GM12873 (cell line): Measurements from ENCODE around the gene SLC44A4.

Source experiments
- CTCF ChIP-seq: IDR thresholded peaks from 2 replicates; pipeline ENCODE4 v1.5.1; 2012; ENCODE audit warnings: low read depth, mild to moderate bottlenecking, moderate library complexity, low read length, control low read depth; ENCODE audit not compliant: insufficient read depth; ENCODE audit errors: missing control alignments

Gene SLC44A4

GRCh38 chr6:31878726-31879125, at the start of gene SLC44A4:
Gene SLC44A4 (minus strand): TSS chr6:31878997. CDS start chr6:31878980, 17 bp downstream.
- no peak for TF ChIP-seq CTCF

DNA sequence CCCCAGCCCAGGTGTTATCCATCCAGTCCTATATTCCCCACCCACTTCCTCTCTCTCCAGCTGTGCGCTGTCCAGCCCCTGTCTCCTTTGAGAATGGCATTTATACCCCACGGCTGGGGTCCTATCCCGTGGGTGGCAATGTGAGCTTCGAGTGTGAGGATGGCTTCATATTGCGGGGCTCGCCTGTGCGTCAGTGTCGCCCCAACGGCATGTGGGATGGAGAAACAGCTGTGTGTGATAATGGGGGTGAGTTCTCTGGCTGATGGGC, 49.8 kb upstream of the SLC44A4 start:
- no peak for TF ChIP-seq CTCF

GRCh38 chr6:31927863-31928671, 49.3 kb upstream of the SLC44A4 start:
- no peak for TF ChIP-seq CTCF

GRCh38 chr6:31927242-31927862, 48.6 kb upstream of the SLC44A4 start, which contains the start of gene C2:
Gene C2 (plus strand): TSS chr6:31927717. CDS start chr6:31927753, 36 bp downstream.
- no peak for TF ChIP-seq CTCF

DNA sequence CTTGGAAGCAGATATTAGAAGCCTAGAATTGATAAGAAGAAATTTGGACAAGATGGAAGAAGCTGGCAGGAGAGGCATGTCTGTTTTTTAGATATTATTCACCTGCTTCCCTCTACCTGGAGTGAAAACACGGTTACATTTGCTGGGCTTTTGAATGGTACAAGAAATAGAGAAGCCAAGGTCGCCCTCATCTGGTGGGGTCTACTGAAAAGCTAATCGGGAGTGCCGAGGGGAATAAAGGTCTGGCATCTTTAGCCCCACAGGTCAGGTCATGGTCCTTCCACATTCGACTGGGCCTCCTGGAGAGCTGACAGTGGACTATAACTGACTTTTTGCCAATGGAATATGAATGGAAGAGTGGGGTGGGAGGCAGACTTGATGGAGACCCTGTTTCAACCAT, 44.1 kb upstream of the SLC44A4 start:
- TF ChIP-seq CTCF = peak; percentile 39

DNA sequence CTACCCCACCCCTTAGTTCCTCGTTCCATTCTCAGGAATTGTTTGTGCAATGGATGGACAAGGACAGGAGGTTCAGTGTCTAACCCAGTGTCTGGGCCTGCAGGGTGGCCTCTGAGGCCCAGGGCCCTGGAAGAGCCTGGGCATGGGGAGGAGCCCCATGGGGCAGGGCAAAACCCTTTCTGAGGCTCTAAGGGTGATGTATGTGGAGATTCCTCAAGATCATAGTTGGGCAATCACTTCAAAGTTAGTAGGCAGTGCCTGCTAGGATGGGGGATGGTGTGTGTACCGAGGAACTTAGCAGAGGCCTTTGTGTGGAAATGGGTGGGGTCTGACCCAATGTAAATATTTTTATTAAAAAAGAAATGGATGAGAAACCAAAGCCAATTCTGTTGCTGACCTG, 42.0 kb upstream of the SLC44A4 start:
- TF ChIP-seq CTCF = no peak

- no peak for TF ChIP-seq CTCF
Measured at GRCh38 chr6:31919624-31920303, 41.0 kb upstream of the SLC44A4 start.
